Liver (tissue), 3 donors: ENCODE measurements around the gene SNX7.

ENCODE experiments used
- EGR1 ChIP-seq, 2 donors: IDR thresholded peaks; 2 replicates each; pipeline ENCODE4 v1.6.1; 2016 to 2018; ENCODE audit warnings: antibody characterized with exemption in 2 of 2, low read depth in 2 of 2
- GABPA ChIP-seq, 2 donors: IDR thresholded peaks in 1 of 2; conservative IDR thresholded peaks in 1 of 2; 2 replicates each; pipeline ENCODE4 v1.6.1; 2016; ENCODE audit warnings: antibody characterized with exemption in 2 of 2, mild to moderate bottlenecking in 1 of 2, moderate library complexity in 1 of 2
- HNF4A ChIP-seq, 2 donors: conservative IDR thresholded peaks; 2 replicates each; pipeline ENCODE4 v1.6.1; 2016; ENCODE audit warnings: antibody characterized with exemption in 2 of 2, mild to moderate bottlenecking in 2 of 2
- JUND ChIP-seq, 2 donors: IDR thresholded peaks; 2 replicates each; pipeline ENCODE4 v1.6.1; 2016; ENCODE audit warnings: antibody characterized with exemption in 2 of 2
- RAD21 ChIP-seq, 2 donors: IDR thresholded peaks; 2 replicates each; pipeline ENCODE4 v1.6.1; 2016; ENCODE audit warnings: antibody characterized with exemption in 2 of 2, mild to moderate bottlenecking in 2 of 2
- RXRA ChIP-seq, 2 donors: IDR thresholded peaks; 2 replicates each; pipeline ENCODE4 v1.6.1; 2017 to 2018; ENCODE audit warnings: antibody characterized with exemption in 2 of 2, mild to moderate bottlenecking in 1 of 2
- TAF1 ChIP-seq: conservative IDR thresholded peaks from 2 replicates; pipeline ENCODE4 v1.6.1; 2016; ENCODE audit warnings: antibody characterized with exemption, mild to moderate bottlenecking
- YY1 ChIP-seq: IDR thresholded peaks from 2 replicates; pipeline ENCODE4 v1.6.1; 2016; ENCODE audit warnings: antibody characterized with exemption, mild to moderate bottlenecking
- TF ChIP-seq, protein P1 (sequence below): fragments of 150-350 bp; IDR thresholded peaks from 2 replicates; pipeline ENCODE4 v1.5.1; 2017; ENCODE audit warnings: improper control_type of control experiment, low read depth, low read length; ENCODE audit not compliant: missing input control
- TF ChIP-seq, protein P2 (sequence below): IDR thresholded peaks from 2 replicates; pipeline ENCODE4 v1.6.1; 2016; ENCODE audit warnings: antibody characterized with exemption, mild to moderate bottlenecking
- TF ChIP-seq, protein P3 (sequence below): IDR thresholded peaks from 2 replicates; pipeline ENCODE4 v1.6.1; 2016; ENCODE audit warnings: antibody characterized with exemption
- TF ChIP-seq, protein P4 (sequence below): IDR thresholded peaks from 2 replicates; pipeline ENCODE4 v1.6.1; 2016; ENCODE audit warnings: antibody characterized with exemption
- donor health status: healthy.
- donor health status: healthy.

DNA sequence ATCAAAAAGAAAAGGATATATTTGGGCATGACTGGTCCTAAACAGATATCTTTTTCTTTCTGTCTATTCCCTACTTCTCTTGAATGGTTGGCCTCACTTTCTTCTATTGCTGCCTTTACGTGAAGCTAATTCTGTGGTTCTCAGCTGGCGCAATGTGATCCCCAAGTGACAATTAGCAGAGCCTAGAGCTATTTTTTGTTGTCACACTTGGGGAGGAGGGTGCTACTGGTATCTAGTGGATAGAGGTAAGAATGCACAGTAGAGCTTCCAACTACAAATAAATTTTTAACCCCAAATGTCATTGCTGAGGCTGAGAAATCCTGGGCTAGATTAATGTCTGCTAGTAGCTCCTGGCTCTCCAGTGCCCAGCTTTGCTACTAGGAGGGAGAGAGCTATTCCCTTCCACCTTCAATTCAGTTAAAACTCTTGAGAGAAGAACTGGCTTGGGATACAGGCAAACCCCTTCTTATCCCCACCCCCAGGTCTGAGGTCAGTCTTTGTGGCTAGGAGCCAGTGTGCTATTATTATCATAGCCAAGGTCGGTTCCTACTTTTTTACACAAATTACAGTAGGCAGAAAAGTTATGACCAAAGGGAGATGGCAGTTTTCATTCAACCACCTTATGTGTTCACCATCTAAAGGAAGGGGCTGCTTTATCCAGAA is 102.1 kb downstream of the SNX7 start:
- no peak for TF ChIP-seq JUND (IDR thresholded peaks at IDR 0.05)
- TF ChIP-seq TAF1: no peak
- no peak for TF ChIP-seq RXRA (IDR thresholded peaks at IDR 0.05)
- no peak for TF ChIP-seq GABPA (IDR thresholded peaks at IDR 0.05 in 1 of 2, conservative IDR thresholded peaks at IDR 0.05 in 1 of 2)
- TF ChIP-seq YY1: no peak
- TF ChIP-seq, protein P1, sequence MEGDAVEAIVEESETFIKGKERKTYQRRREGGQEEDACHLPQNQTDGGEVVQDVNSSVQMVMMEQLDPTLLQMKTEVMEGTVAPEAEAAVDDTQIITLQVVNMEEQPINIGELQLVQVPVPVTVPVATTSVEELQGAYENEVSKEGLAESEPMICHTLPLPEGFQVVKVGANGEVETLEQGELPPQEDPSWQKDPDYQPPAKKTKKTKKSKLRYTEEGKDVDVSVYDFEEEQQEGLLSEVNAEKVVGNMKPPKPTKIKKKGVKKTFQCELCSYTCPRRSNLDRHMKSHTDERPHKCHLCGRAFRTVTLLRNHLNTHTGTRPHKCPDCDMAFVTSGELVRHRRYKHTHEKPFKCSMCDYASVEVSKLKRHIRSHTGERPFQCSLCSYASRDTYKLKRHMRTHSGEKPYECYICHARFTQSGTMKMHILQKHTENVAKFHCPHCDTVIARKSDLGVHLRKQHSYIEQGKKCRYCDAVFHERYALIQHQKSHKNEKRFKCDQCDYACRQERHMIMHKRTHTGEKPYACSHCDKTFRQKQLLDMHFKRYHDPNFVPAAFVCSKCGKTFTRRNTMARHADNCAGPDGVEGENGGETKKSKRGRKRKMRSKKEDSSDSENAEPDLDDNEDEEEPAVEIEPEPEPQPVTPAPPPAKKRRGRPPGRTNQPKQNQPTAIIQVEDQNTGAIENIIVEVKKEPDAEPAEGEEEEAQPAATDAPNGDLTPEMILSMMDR: no peak
- no peak for TF ChIP-seq HNF4A (conservative IDR thresholded peaks at IDR 0.05)
- TF ChIP-seq, protein P2, sequence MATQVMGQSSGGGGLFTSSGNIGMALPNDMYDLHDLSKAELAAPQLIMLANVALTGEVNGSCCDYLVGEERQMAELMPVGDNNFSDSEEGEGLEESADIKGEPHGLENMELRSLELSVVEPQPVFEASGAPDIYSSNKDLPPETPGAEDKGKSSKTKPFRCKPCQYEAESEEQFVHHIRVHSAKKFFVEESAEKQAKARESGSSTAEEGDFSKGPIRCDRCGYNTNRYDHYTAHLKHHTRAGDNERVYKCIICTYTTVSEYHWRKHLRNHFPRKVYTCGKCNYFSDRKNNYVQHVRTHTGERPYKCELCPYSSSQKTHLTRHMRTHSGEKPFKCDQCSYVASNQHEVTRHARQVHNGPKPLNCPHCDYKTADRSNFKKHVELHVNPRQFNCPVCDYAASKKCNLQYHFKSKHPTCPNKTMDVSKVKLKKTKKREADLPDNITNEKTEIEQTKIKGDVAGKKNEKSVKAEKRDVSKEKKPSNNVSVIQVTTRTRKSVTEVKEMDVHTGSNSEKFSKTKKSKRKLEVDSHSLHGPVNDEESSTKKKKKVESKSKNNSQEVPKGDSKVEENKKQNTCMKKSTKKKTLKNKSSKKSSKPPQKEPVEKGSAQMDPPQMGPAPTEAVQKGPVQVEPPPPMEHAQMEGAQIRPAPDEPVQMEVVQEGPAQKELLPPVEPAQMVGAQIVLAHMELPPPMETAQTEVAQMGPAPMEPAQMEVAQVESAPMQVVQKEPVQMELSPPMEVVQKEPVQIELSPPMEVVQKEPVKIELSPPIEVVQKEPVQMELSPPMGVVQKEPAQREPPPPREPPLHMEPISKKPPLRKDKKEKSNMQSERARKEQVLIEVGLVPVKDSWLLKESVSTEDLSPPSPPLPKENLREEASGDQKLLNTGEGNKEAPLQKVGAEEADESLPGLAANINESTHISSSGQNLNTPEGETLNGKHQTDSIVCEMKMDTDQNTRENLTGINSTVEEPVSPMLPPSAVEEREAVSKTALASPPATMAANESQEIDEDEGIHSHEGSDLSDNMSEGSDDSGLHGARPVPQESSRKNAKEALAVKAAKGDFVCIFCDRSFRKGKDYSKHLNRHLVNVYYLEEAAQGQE: no peak
- TF ChIP-seq, protein P3, sequence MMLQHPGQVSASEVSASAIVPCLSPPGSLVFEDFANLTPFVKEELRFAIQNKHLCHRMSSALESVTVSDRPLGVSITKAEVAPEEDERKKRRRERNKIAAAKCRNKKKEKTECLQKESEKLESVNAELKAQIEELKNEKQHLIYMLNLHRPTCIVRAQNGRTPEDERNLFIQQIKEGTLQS: no peak
- TF ChIP-seq, protein P4, sequence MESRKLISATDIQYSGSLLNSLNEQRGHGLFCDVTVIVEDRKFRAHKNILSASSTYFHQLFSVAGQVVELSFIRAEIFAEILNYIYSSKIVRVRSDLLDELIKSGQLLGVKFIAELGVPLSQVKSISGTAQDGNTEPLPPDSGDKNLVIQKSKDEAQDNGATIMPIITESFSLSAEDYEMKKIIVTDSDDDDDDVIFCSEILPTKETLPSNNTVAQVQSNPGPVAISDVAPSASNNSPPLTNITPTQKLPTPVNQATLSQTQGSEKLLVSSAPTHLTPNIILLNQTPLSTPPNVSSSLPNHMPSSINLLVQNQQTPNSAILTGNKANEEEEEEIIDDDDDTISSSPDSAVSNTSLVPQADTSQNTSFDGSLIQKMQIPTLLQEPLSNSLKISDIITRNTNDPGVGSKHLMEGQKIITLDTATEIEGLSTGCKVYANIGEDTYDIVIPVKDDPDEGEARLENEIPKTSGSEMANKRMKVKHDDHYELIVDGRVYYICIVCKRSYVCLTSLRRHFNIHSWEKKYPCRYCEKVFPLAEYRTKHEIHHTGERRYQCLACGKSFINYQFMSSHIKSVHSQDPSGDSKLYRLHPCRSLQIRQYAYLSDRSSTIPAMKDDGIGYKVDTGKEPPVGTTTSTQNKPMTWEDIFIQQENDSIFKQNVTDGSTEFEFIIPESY: no peak
- TF ChIP-seq RAD21 (IDR thresholded peaks at IDR 0.05): no peak
- TF ChIP-seq EGR1 (IDR thresholded peaks at IDR 0.05; ENCODE audit: low read depth in 2 of 2): no peak
